K562 (cell line): ENCODE measurements around the gene HARS1. TPM values are rescaled to one million over a fixed set of nuclear protein-coding genes. Genes with fewer than 3 reads are reported as not detected.

ENCODE experiments used
- ARID4B ChIP-seq: sonication (generic); formaldehyde crosslinking; IDR thresholded peaks from 2 replicates; pipeline ENCODE4 v1.8.0; 2022; ENCODE audit warnings: mild to moderate bottlenecking, missing genetic modification reagents
- ATF4 ChIP-seq: fragments of 450-650 bp; formaldehyde crosslinking; IDR thresholded peaks from 2 replicates; pipeline ENCODE4 v1.4.0; 2022; ENCODE audit warnings: mild to moderate bottlenecking, moderate library complexity
- BACH1 ChIP-seq: fragments of 200-800 bp; sonication (Bioruptor generic); IDR thresholded peaks from 2 replicates; pipeline ENCODE4 v1.6.1; 2016; ENCODE audit warnings: missing genetic modification characterization, missing compliant biosample characterization
- BCL6 ChIP-seq: fragments of 250-450 bp; sonication (Bioruptor Pico); IDR thresholded peaks from 2 replicates; pipeline ENCODE4 v1.4.0; 2020
- CBFA2T2 ChIP-seq: fragments of 450-650 bp; conservative IDR thresholded peaks from 2 replicates; pipeline ENCODE4 v1.6.1; 2017; ENCODE audit warnings: mild to moderate bottlenecking
- FOXA3 ChIP-seq, 2 experiments: fragments of 450-650 bp in 1 of 2; sonication (generic) in 1 of 2; formaldehyde crosslinking; IDR thresholded peaks in 1 of 2; conservative IDR thresholded peaks in 1 of 2; 2 replicates each; pipeline versions ENCODE4 v1.4.0 to v1.8.0; 2020 to 2022; ENCODE audit warnings: mild to moderate bottlenecking in 2 of 2, missing genetic modification reagents in 1 of 2
- GATAD2A ChIP-seq: fragments of 450-650 bp; IDR thresholded peaks from 2 replicates; pipeline ENCODE4 v1.6.1; 2017
- GTF2F1 ChIP-seq: IDR thresholded peaks from 2 replicates; pipeline ENCODE4 v1.6.1; 2011; ENCODE audit warnings: low read depth, low read length, improper control_type of control experiment
- HDAC3 ChIP-seq: fragments of 450-650 bp; IDR thresholded peaks from 2 replicates; pipeline ENCODE4 v1.6.1; 2018; ENCODE audit warnings: borderline replicate concordance, mild to moderate bottlenecking, moderate library complexity; ENCODE audit not compliant: partially characterized antibody
- HNRNPLL ChIP-seq: fragments of 200-400 bp; formaldehyde crosslinking; IDR thresholded peaks from 2 replicates; pipeline ENCODE4 v1.6.1; 2017; ENCODE audit warnings: low read length, low read depth, mild to moderate bottlenecking; ENCODE audit not compliant: poor library complexity, severe bottlenecking
- IFI16 ChIP-seq: fragments of 250-450 bp; sonication (Bioruptor Pico); IDR thresholded peaks from 2 replicates; pipeline ENCODE4 v2.1.2; 2022; ENCODE audit warnings: mild to moderate bottlenecking, inconsistent platforms
- NFATC3 ChIP-seq: fragments of 450-650 bp; IDR thresholded peaks from 2 replicates; pipeline ENCODE4 v1.6.1; 2017; ENCODE audit warnings: mild to moderate bottlenecking
- RBBP5 ChIP-seq: fragments of 200-600 bp; sonication (generic); IDR thresholded peaks from 2 replicates; pipeline ENCODE4 v1.6.1; 2012; ENCODE audit warnings: borderline replicate concordance, mild to moderate bottlenecking, low read length, control low read depth, inconsistent platforms; ENCODE audit not compliant: insufficient read depth, poor library complexity, severe bottlenecking
- SAFB2 ChIP-seq: fragments of 200-400 bp; formaldehyde crosslinking; IDR thresholded peaks from 2 replicates; pipeline ENCODE4 v1.6.1; 2018; ENCODE audit warnings: borderline replicate concordance, low read length, low read depth, moderate library complexity; ENCODE audit not compliant: severe bottlenecking
- ZBTB33 ChIP-seq: sonication (generic); formaldehyde crosslinking; IDR thresholded peaks from 2 replicates; pipeline ENCODE4 v1.8.1; 2023; ENCODE audit warnings: mild to moderate bottlenecking, missing genetic modification reagents
- ZEB2 ChIP-seq: fragments of 450-650 bp; IDR thresholded peaks from 2 replicates; pipeline ENCODE4 v1.6.1; 2016
- ZNF197 ChIP-seq: fragments of 200-800 bp; sonication (Bioruptor generic); IDR thresholded peaks from 2 replicates; pipeline ENCODE4 v1.6.1; 2016; ENCODE audit warnings: low read depth, missing genetic modification characterization, missing compliant biosample characterization
- ZNF41 ChIP-seq: fragments of 250-450 bp; sonication (Bioruptor Pico); conservative IDR thresholded peaks from 2 replicates; pipeline ENCODE4 v1.4.0; 2020; ENCODE audit warnings: mild to moderate bottlenecking
- ZNF655 ChIP-seq: fragments of 250-450 bp; sonication (Bioruptor Pico); IDR thresholded peaks from 2 replicates; pipeline ENCODE4 v1.5.0; 2021
- polyA plus RNA-seq, 8 experiments: library from polyadenylated mRNA; depleted of rRNA in 4 of 8; stranded (reverse) in 5 of 8; unstranded in 3 of 8; fragments of >200 nt; fragmentation: Nextera tagmentation in 2 of 8; fragmentation: Illumina TruSeq in 1 of 8; extraction: Ambion mirVana in 2 of 8; extraction: Trizol in 1 of 8; gene quantifications; 2 replicates each; pipeline versions ENCODE4 v1.2.1 to v1.2.3, GENCODE V29; 2011 to 2014; ENCODE audit warnings: inconsistent platforms in 1 of 8, missing spikeins in 1 of 8
- total RNA-seq, 7 experiments: library from RNA; depleted of rRNA in 6 of 7; stranded (reverse); fragments of >200 nt in 6 of 7; fragmentation: Illumina TruSeq in 2 of 7; extraction: Trizol in 2 of 7; gene quantifications; 2 replicates each; pipeline versions ENCODE4 v1.2.1 to v1.2.3, GENCODE V29; 2011 to 2021; ENCODE audit warnings: low replicate concordance in 1 of 7

The HARS1 gene
- total and polyA plus RNA-seq, 9 of the 15 experiments (the other 6 are each of a cell fraction or from before 2014, with no cell fraction given), result 13.5 to 88.5 (median 75.2) TPM

- no peak; the same call in 1 of the 2 replicates for TF ChIP-seq BACH1 (tag)
- TF ChIP-seq ZNF197 (CRISPR knock-in tag), result no peak
- 0 out of 2 replicates have a peak, but pooled peaks have one; percentile 8 for TF ChIP-seq ATF4 (CRISPR knock-in tag)
- no peak for TF ChIP-seq ZNF655
- no peak for TF ChIP-seq SAFB2
- peak; percentile 97 for TF ChIP-seq ARID4B
- TF ChIP-seq HDAC3, result peak; percentile 62
- no peak for TF ChIP-seq BCL6 (CRISPR knock-in tag)
- TF ChIP-seq CBFA2T2, result no peak
- no peak for TF ChIP-seq IFI16 (CRISPR knock-in tag)
- TF ChIP-seq GATAD2A, result no peak
- 0 out of 2 replicates have a peak, but pooled peaks have one; percentile 34 for TF ChIP-seq GTF2F1
- no peak for TF ChIP-seq ZBTB33 (CRISPR knock-in tag)
- peak; percentile 43; the same call in 1 of the 2 replicates for TF ChIP-seq ZEB2
- peak; percentile 80 for TF ChIP-seq RBBP5
- 0 out of 4 replicates have a peak, but pooled peaks of 1 of the 2 experiments have one; percentile 50 for TF ChIP-seq FOXA3 (CRISPR knock-in tag; conservative IDR thresholded peaks at IDR 0.05 in 1 of 2, IDR thresholded peaks at IDR 0.05 in 1 of 2)
- no peak for TF ChIP-seq ZNF41 (CRISPR knock-in tag)
- TF ChIP-seq NFATC3, result no peak
- peak; percentile 81 for TF ChIP-seq HNRNPLL
Measured at GRCh38 chr5:140664359-140665119, 26.6 kb downstream of the HARS1 start, which contains the start of gene WDR55 (continued).
